HCT116 (cell line): Measurements from ENCODE around the gene CEP112. TPM values are rescaled to one million over a fixed set of nuclear protein-coding genes. Genes with fewer than 3 reads are reported as not detected.

Source experiments
- ATAC-seq: fragments of 200-7000 bp; cut with Tn5 transposase; 2 replicates; pipeline ENCODE4 v1.9.1; 2020; ENCODE audit warnings: mild to moderate bottlenecking, moderate library complexity
- BruUV-seq: library from RNA; stranded (reverse); fragments of 400-500 nt; replicated peaks from 2 replicates; lab custom pipeline; 2021; lab: Mats Ljungman, UMichigan
- CTCF ChIA-PET: fragments of 300-600 bp; sonication (Branson Sonifier 250); formaldehyde crosslinking; loops from one replicate; lab custom pipeline; 2021; ENCODE audit warnings: antibody characterized with exemption; lab: Charles Lee
- POLR2A ChIA-PET: fragments of 300-600, 350-600 bp; sonication (Branson Sonifier 250); formaldehyde crosslinking; loops from one replicate; lab custom pipeline; 2021; ENCODE audit warnings: antibody characterized with exemption; lab: Charles Lee
- RAD21 ChIA-PET, 2 experiments: fragments of 300-600 bp; sonication (Branson Sonifier 250); formaldehyde crosslinking; loops; one replicate each; lab custom pipeline; 2023; ENCODE audit warnings: low total read pairs in 2 of 2; ENCODE audit not compliant: uncharacterized antibody in 2 of 2, unreplicated experiment in 2 of 2, low non-redundant PET in 1 of 2; lab: Charles Lee
- DNase-seq: peaks from one replicate; pipeline ENCODE4 v3.0.0-alpha.2; 2010; ENCODE audit warnings: low read depth, low spot score
- H2AFZ ChIP-seq: fragments of 200-600 bp; shearing (Covaris generic), sonication (generic); 2 replicates; pipeline ENCODE4 v1.6.1; 2017; ENCODE audit warnings: low read depth, mixed run types, mixed read lengths, antibody characterized with exemption, low read length; ENCODE audit not compliant: poor library complexity, severe bottlenecking
- H3K27ac ChIP-seq: 2 replicates; pipeline ENCODE4 v1.5.1; 2012; ENCODE audit warnings: low read depth, low read length
- H3K27me3 ChIP-seq: fragments of 200-600 bp; sonication (generic); 2 replicates; pipeline ENCODE4 v1.6.1; 2016; ENCODE audit warnings: mixed run types, low read length, mixed read lengths; ENCODE audit not compliant: insufficient read depth
- H3K36me3 ChIP-seq, 2 experiments: fragments of 200-500 bp in 1 of 2; fragments of 200-600 bp in 1 of 2; sonication (Bioruptor generic) in 1 of 2; sonication (generic) in 1 of 2; 2 replicates each; pipeline versions ENCODE4 v1.5.1 to v1.6.1; 2014 to 2016; ENCODE audit warnings: low read length in 2 of 2, inconsistent platforms in 1 of 2, mixed read lengths in 1 of 2, mixed run types in 1 of 2; ENCODE audit not compliant: insufficient read depth in 2 of 2, control insufficient read depth in 1 of 2
- H3K4me1 ChIP-seq, 2 experiments: fragments of 200-600 bp in 1 of 2; sonication (generic) in 1 of 2; 2 replicates each; pipeline versions ENCODE4 v1.5.1 to v1.6.1; 2012 to 2017; ENCODE audit warnings: low read length in 2 of 2, inconsistent platforms in 1 of 2, mild to moderate bottlenecking in 1 of 2, mixed read lengths in 1 of 2, mixed run types in 1 of 2, moderate library complexity in 1 of 2; ENCODE audit not compliant: insufficient read depth in 2 of 2, control insufficient read depth in 1 of 2
- H3K4me2 ChIP-seq: fragments of 200-600 bp; sonication (generic); 2 replicates; pipeline ENCODE4 v1.6.1; 2017; ENCODE audit warnings: mixed run types, low read length, mixed read lengths
- H3K4me3 ChIP-seq, 2 experiments: fragments of 200-600 bp in 1 of 2; sonication (generic) in 1 of 2; replicated peaks in 1 of 2; 2 replicates each; pipeline ENCODE4 v1.5.1; 2011 to 2016; ENCODE audit warnings: low read length in 2 of 2, control low read depth in 1 of 2, low read depth in 1 of 2, mild to moderate bottlenecking in 1 of 2, mixed read lengths in 1 of 2, mixed run types in 1 of 2
- H3K79me2 ChIP-seq: fragments of 200-600 bp; sonication (generic); 2 replicates; pipeline ENCODE4 v1.6.1; 2017; ENCODE audit warnings: mild to moderate bottlenecking, mixed run types, low read length, moderate library complexity, mixed read lengths; ENCODE audit not compliant: insufficient read depth
- H3K9ac ChIP-seq: fragments of 200-600 bp; sonication (generic); 2 replicates; pipeline ENCODE4 v1.6.1; 2016; ENCODE audit warnings: low read length, mixed read lengths
- H3K9me2 ChIP-seq: fragments of 200-600 bp; sonication (generic), shearing (Covaris generic); 2 replicates; pipeline ENCODE4 v1.6.1; 2017; ENCODE audit warnings: mixed run types, mild to moderate bottlenecking, moderate library complexity; ENCODE audit not compliant: insufficient read depth
- H3K9me3 ChIP-seq, 2 experiments: fragments of 200-500 bp in 1 of 2; fragments of 200-600 bp in 1 of 2; sonication (Bioruptor generic) in 1 of 2; sonication (generic) in 1 of 2; 2 replicates each; pipeline ENCODE4 v1.6.1; 2014 to 2017; ENCODE audit warnings: low read length in 2 of 2, mixed read lengths in 2 of 2, inconsistent platforms in 1 of 2, low read depth in 1 of 2, mild to moderate bottlenecking in 1 of 2, mixed run types in 1 of 2, moderate library complexity in 1 of 2; ENCODE audit not compliant: control insufficient read depth in 1 of 2, insufficient read depth in 1 of 2
- H4K20me1 ChIP-seq: fragments of 200-600 bp; sonication (generic), shearing (Covaris generic); 2 replicates; pipeline ENCODE4 v1.6.1; 2017; ENCODE audit warnings: mixed run types, mild to moderate bottlenecking, moderate library complexity; ENCODE audit not compliant: insufficient read depth
- CBX3 ChIP-seq: IDR thresholded peaks from 2 replicates; pipeline ENCODE4 v1.6.1; 2012; ENCODE audit warnings: low read depth
- EGR1 ChIP-seq: IDR thresholded peaks from 2 replicates; pipeline ENCODE4 v1.6.1; 2012; ENCODE audit warnings: low read depth
- ELF1 ChIP-seq: IDR thresholded peaks from 2 replicates; pipeline ENCODE4 v1.6.1; 2012; ENCODE audit warnings: low read depth, borderline replicate concordance
- EZH2 ChIP-seq: fragments of 200-600 bp; sonication (generic); IDR thresholded peaks from 2 replicates; pipeline ENCODE4 v1.6.1; 2017; ENCODE audit warnings: antibody characterized with exemption, mixed run types
- EZH2phosphoT487 ChIP-seq: fragments of 200-600 bp; IDR thresholded peaks from 2 replicates; pipeline ENCODE4 v1.6.1; 2018; ENCODE audit warnings: antibody characterized with exemption, borderline replicate concordance
- JUND ChIP-seq: IDR thresholded peaks from 2 replicates; pipeline ENCODE4 v1.6.1; 2012
- POLR2A ChIP-seq: IDR thresholded peaks from 2 replicates; pipeline ENCODE4 v1.7.0; 2011; ENCODE audit warnings: borderline replicate concordance; ENCODE audit not compliant: insufficient read depth, insufficient read length; ENCODE audit errors: extremely low read depth
- POLR2AphosphoS5 ChIP-seq: IDR thresholded peaks from 2 replicates; pipeline ENCODE4 v1.6.1; 2011; ENCODE audit warnings: mild to moderate bottlenecking, low read depth, low read length, moderate library complexity
- RAD21 ChIP-seq: IDR thresholded peaks from 2 replicates; pipeline ENCODE4 v1.6.1; 2012; ENCODE audit warnings: low read depth, mild to moderate bottlenecking
- SP1 ChIP-seq: IDR thresholded peaks from 2 replicates; pipeline ENCODE4 v1.6.1; 2012; ENCODE audit warnings: low read depth
- TCF7L2 ChIP-seq: IDR thresholded peaks from 2 replicates; pipeline ENCODE4 v1.7.0; 2011; ENCODE audit warnings: borderline replicate concordance, inconsistent platforms; ENCODE audit not compliant: insufficient read depth, insufficient read length; ENCODE audit errors: extremely low read depth
- YY1 ChIP-seq: IDR thresholded peaks from 2 replicates; pipeline ENCODE4 v1.6.1; 2011; ENCODE audit warnings: low read length, low read depth, moderate library complexity, mild to moderate bottlenecking; ENCODE audit not compliant: insufficient replicate concordance; ENCODE audit errors: extremely low read depth
- ZFX ChIP-seq: fragments of 450-650 bp; IDR thresholded peaks from 2 replicates; pipeline ENCODE4 v1.6.1; 2017
- ZNF274 ChIP-seq: fragments of 200-500 bp; sonication (Bioruptor generic); IDR thresholded peaks from 2 replicates; pipeline ENCODE4 v1.6.1; 2014; ENCODE audit warnings: mild to moderate bottlenecking, low read depth, low read length, inconsistent platforms
- intact Hi-C: fragments of 100-400 bp; cut with micrococcal nuclease; formaldehyde crosslinking; loops from 2 replicates; pipeline ENCODE4 v1.10.0; 2022
- total RNA-seq: library from RNA; stranded (reverse); gene quantifications from one replicate; pipeline ENCODE4 v1.2.1, GENCODE V29; 2021; ENCODE audit not compliant: unreplicated experiment
- TF ChIP-seq, protein P1 (sequence below): IDR thresholded peaks from 2 replicates; pipeline ENCODE4 v1.6.1; 2012; ENCODE audit warnings: low read depth
- TF ChIP-seq, protein P2 (sequence below), 3 experiments: fragments of 200-600 bp in 1 of 3; sonication (generic) in 1 of 3; IDR thresholded peaks in 2 of 3; conservative IDR thresholded peaks in 1 of 3; 2 replicates each; pipeline ENCODE4 v1.5.1; 2012 to 2017; ENCODE audit warnings: low read depth in 2 of 3, low read length in 2 of 3, antibody characterized with exemption in 1 of 3, borderline replicate concordance in 1 of 3, control low read depth in 1 of 3, mild to moderate bottlenecking in 1 of 3, mixed read lengths in 1 of 3, mixed run types in 1 of 3, moderate library complexity in 1 of 3; ENCODE audit not compliant: insufficient read depth in 1 of 3
- TF ChIP-seq, protein P3 (sequence below): IDR thresholded peaks from 2 replicates; pipeline ENCODE4 v1.6.1; 2012
- TF ChIP-seq, protein P4 (sequence below): IDR thresholded peaks from 2 replicates; pipeline ENCODE4 v1.6.1; 2011; ENCODE audit warnings: mild to moderate bottlenecking, low read length, moderate library complexity; ENCODE audit not compliant: insufficient replicate concordance; ENCODE audit errors: extremely low read depth

The CEP112 gene
- total RNA-seq, 1 experiment from 2014 or later: 10.9 TPM

DNA sequence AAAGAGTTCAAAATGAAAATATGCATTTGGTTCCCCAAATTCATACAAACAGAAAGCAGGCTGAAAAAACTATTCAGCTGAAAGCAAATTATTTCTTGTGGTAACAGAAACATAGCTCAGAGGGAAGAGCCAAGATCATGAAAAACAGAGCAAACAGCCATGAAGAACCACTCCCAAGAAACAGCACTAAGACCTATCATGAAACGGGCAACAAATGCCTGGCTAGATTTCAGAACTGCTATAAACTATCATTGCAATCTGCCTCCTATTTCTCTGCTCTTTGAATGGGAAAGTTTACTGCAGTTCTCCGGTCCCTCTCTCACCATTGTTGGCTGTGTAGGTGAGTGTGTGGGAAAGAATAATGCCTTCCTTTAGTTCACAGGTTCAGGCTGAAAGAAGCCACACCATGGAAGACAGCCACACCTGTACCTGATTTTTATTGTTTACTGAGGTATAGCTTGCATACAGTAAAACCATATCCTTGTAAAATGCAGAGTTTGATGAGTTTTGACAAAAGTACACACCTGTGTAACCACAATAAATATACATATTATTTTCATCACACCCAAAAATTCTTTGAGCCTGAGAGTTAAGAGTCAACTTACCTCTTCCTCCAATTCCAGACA lies 48.2 kb downstream of the CEP112 start (continued):
- TF ChIP-seq, protein P1, sequence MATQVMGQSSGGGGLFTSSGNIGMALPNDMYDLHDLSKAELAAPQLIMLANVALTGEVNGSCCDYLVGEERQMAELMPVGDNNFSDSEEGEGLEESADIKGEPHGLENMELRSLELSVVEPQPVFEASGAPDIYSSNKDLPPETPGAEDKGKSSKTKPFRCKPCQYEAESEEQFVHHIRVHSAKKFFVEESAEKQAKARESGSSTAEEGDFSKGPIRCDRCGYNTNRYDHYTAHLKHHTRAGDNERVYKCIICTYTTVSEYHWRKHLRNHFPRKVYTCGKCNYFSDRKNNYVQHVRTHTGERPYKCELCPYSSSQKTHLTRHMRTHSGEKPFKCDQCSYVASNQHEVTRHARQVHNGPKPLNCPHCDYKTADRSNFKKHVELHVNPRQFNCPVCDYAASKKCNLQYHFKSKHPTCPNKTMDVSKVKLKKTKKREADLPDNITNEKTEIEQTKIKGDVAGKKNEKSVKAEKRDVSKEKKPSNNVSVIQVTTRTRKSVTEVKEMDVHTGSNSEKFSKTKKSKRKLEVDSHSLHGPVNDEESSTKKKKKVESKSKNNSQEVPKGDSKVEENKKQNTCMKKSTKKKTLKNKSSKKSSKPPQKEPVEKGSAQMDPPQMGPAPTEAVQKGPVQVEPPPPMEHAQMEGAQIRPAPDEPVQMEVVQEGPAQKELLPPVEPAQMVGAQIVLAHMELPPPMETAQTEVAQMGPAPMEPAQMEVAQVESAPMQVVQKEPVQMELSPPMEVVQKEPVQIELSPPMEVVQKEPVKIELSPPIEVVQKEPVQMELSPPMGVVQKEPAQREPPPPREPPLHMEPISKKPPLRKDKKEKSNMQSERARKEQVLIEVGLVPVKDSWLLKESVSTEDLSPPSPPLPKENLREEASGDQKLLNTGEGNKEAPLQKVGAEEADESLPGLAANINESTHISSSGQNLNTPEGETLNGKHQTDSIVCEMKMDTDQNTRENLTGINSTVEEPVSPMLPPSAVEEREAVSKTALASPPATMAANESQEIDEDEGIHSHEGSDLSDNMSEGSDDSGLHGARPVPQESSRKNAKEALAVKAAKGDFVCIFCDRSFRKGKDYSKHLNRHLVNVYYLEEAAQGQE: no peak
- no peak for TF ChIP-seq POLR2AphosphoS5

DNA sequence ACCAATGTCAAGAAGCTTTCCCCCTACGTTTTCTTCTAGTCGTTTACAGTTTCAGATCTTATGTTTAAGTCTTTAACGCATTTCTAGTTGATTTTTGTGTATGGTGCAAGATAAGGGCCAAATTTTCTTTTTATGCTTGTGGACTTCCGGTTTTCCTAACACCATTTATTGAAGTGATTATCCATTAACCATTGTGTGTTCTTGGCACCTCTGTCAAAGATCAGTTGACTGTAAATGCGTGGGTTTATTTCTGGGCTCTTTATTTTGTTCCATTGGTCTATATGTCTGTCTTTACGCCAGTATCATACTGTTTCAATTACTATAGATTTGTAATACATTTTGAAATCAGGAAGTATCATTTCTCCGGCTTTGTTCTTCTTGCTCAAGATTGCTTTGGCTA lies 49.5 kb downstream of the CEP112 start:
- Histone ChIP-seq H3K9me3 (no peaks in the 10 kb centered on the region), H3K27ac (no peak overlapping the region), H4K20me1 (no peaks in the 10 kb centered on the region), H3K4me2 (no peak overlapping the region), H3K9ac (no peak overlapping the region), H3K4me1 (no peaks in the 10 kb centered on the region), H3K79me2 (no peaks in the 10 kb centered on the region), H3K27me3 (no peaks in the 10 kb centered on the region), H2AFZ (no peak overlapping the region), H3K36me3 (no peaks in the 10 kb centered on the region), H3K4me3 (no peak overlapping the region), H3K9me2 (no peaks in the 10 kb centered on the region)
- ATAC-seq (no peak), DNase-seq (no peak)
- TF ChIP-seq EZH2 (no peak), ZFX (no peak), RAD21 (no peak), SP1 (no peak), CBX3 (no peak), POLR2AphosphoS5 (no peak), ZNF274 (no peak), ELF1 (no peak), EGR1 (no peak), EZH2phosphoT487 (no peak), JUND (no peak), YY1 (no peak), POLR2A (no peak), TCF7L2 (no peak)
- TF ChIP-seq, protein P2, sequence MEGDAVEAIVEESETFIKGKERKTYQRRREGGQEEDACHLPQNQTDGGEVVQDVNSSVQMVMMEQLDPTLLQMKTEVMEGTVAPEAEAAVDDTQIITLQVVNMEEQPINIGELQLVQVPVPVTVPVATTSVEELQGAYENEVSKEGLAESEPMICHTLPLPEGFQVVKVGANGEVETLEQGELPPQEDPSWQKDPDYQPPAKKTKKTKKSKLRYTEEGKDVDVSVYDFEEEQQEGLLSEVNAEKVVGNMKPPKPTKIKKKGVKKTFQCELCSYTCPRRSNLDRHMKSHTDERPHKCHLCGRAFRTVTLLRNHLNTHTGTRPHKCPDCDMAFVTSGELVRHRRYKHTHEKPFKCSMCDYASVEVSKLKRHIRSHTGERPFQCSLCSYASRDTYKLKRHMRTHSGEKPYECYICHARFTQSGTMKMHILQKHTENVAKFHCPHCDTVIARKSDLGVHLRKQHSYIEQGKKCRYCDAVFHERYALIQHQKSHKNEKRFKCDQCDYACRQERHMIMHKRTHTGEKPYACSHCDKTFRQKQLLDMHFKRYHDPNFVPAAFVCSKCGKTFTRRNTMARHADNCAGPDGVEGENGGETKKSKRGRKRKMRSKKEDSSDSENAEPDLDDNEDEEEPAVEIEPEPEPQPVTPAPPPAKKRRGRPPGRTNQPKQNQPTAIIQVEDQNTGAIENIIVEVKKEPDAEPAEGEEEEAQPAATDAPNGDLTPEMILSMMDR (IDR thresholded peaks at IDR 0.05 in 2 of 3, conservative IDR thresholded peaks at IDR 0.05 in 1 of 3; ENCODE audit: borderline replicate concordance in 1 of 3, insufficient read depth in 1 of 3, low read depth in 2 of 3, low read length in 2 of 3): no peak
- TF ChIP-seq, protein P3, sequence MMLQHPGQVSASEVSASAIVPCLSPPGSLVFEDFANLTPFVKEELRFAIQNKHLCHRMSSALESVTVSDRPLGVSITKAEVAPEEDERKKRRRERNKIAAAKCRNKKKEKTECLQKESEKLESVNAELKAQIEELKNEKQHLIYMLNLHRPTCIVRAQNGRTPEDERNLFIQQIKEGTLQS: no peak
- TF ChIP-seq, protein P4, sequence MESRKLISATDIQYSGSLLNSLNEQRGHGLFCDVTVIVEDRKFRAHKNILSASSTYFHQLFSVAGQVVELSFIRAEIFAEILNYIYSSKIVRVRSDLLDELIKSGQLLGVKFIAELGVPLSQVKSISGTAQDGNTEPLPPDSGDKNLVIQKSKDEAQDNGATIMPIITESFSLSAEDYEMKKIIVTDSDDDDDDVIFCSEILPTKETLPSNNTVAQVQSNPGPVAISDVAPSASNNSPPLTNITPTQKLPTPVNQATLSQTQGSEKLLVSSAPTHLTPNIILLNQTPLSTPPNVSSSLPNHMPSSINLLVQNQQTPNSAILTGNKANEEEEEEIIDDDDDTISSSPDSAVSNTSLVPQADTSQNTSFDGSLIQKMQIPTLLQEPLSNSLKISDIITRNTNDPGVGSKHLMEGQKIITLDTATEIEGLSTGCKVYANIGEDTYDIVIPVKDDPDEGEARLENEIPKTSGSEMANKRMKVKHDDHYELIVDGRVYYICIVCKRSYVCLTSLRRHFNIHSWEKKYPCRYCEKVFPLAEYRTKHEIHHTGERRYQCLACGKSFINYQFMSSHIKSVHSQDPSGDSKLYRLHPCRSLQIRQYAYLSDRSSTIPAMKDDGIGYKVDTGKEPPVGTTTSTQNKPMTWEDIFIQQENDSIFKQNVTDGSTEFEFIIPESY: no peak
- ChIA-PET RAD21 (no interaction called here), POLR2A (no interaction called here), CTCF (no interaction called here)
- no TSS peak for BruUV-seq
- intact Hi-C loops: no loop called here
